ENCODE data around the gene TP73.

The TP73 gene

DNA sequence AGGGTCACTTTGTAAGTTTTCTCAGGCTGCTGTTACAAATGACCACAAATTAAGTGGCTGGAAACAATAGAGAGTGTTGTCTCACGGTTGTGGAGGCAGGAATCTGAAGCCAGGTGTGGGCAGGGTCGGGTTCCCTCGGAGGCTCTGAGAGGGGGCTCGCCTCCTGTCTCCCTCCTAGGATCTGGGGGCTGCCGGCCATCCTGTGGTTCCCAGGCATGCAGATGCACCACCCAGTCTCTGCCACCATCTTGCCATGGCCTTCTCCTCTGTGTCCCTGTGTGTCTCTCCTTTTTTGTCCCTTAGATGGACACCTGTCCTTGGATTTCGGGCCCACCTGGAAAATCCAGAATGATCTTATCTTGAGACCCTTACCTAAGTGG lies 4.8 kb downstream of the TP73 start:
- no peaks in the 10 kb centered on the region for H4K20me1 ChIP-seq (ENCODE audit: control insufficient read depth, insufficient read depth, low read depth, low read length)
- H3K27ac ChIP-seq (ENCODE audit: low read depth, low read length): no peak overlapping the region
- H3K27me3 ChIP-seq (ENCODE audit: control insufficient read depth, low read length): no peaks in the 10 kb centered on the region
- peaks cover 89% of the 10 kb centered on the region for H3K79me2 ChIP-seq (ENCODE audit: control insufficient read depth, low read length)
- no peaks in the 10 kb centered on the region for H3K9me2 ChIP-seq (replicated peaks; ENCODE audit: control insufficient read depth, low read length)
- H3K4me2 ChIP-seq (ENCODE audit: low read length): no peak overlapping the region
- no peaks in the 10 kb centered on the region; the same call in 1 of the 2 replicates for H3K36me3 ChIP-seq (ENCODE audit: control insufficient read depth, low read length)
- peaks cover 5% of the 10 kb centered on the region; the same call in 1 of the 2 replicates for H3F3A ChIP-seq (ENCODE audit: control insufficient read depth, insufficient read depth)
- no peaks in the 10 kb centered on the region for H3K9me3 ChIP-seq (ENCODE audit: control insufficient read depth, insufficient read depth, low read length)
- H3K4me1 ChIP-seq (ENCODE audit: control insufficient read depth, low read length): peaks cover 80% of the 10 kb centered on the region
- no peak overlapping the region for H3K4me3 ChIP-seq (ENCODE audit: low read length)
- no peak for TF ChIP-seq CTCF (IDR thresholded peaks at IDR 0.05; ENCODE audit: low read depth, low read length, poor library complexity, severe bottlenecking)
- no peak for TF ChIP-seq EZH2phosphoT487 (IDR thresholded peaks at IDR 0.05; ENCODE audit: borderline replicate concordance, low read length)

DNA sequence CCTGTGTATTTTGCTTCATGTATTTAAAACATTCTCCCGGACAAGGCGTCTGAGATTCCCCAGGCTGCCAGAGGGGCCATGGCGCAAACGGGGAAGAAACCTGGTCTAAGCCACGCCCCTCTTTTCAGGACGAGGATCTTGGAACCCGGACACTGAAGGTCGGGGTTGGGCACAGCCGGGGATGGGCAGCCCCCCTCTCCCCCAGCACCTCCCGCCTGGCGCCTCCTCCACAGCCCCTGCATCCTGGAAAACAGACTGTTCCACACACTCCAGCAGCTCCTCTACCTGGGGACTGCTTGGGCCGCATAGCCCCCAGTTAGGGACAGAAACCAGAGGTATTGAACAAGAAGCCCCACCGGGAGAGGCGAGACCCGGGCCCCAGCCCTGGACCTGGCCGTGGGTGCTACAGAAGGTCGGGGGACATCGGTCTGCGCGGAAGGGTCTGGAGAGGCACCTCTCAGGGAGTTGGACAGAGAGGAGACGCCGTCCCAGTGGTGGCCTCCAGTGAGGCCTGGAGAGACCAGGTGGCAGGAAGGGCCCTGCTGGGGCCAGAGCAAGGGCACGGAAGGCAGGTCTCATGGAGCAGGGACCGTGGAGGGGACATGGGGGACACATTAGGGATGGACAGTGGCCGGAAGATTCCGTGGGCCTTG lies 5.4 kb downstream of the TP73 start:
- Histone ChIP-seq H3K4me2 (ENCODE audit: low read length) (no peak overlapping the region), H3K9me2 (replicated peaks; ENCODE audit: control insufficient read depth, low read length) (no peaks in the 10 kb centered on the region), H3F3A (ENCODE audit: control insufficient read depth, insufficient read depth) (peaks cover 5% of the 10 kb centered on the region; the same call in 1 of the 2 replicates), H3K9me3 (ENCODE audit: control insufficient read depth, insufficient read depth, low read length) (no peaks in the 10 kb centered on the region), H4K20me1 (ENCODE audit: control insufficient read depth, insufficient read depth, low read depth, low read length) (no peaks in the 10 kb centered on the region), H3K27ac (ENCODE audit: low read depth, low read length) (no peak overlapping the region), H3K79me2 (ENCODE audit: control insufficient read depth, low read length) (peaks cover 93% of the 10 kb centered on the region), H3K27me3 (ENCODE audit: control insufficient read depth, low read length) (no peaks in the 10 kb centered on the region), H3K36me3 (ENCODE audit: control insufficient read depth, low read length) (no peaks in the 10 kb centered on the region; the same call in 1 of the 2 replicates), H3K4me3 (ENCODE audit: low read length) (no peak overlapping the region), H3K4me1 (ENCODE audit: control insufficient read depth, low read length) (peaks cover 86% of the 10 kb centered on the region)
- TF ChIP-seq EZH2phosphoT487 (IDR thresholded peaks at IDR 0.05; ENCODE audit: borderline replicate concordance, low read length) (no peak), CTCF (IDR thresholded peaks at IDR 0.05; ENCODE audit: low read depth, low read length, poor library complexity, severe bottlenecking) (no peak)

DNA sequence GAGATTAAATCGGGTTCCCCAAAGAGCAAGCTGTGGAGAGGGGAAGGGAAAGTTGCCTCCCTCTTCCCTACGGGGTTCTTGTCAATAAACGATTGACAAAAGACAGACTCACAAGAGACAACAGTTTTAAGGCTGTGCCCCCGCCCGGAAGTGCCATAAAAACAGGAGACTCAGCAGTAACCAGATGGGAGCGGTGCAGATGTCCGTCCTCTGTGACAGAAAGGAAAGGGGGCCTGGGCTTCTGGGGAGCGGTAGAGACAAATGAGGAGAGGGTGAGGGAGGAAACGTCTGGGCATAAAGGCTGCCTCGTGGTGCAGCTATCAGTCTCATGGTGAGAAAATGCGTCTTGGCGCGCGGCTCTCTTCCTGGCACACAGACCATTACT lies 5.9 kb downstream of the TP73 start:
- peaks cover 90% of the 10 kb centered on the region for H3K4me1 ChIP-seq (ENCODE audit: control insufficient read depth, low read length)

More for the DNA sequence above, 5.9 kb downstream of the TP73 start:
- H3K9me3 ChIP-seq (ENCODE audit: control insufficient read depth, insufficient read depth, low read length): no peaks in the 10 kb centered on the region
- H3K27me3 ChIP-seq (ENCODE audit: control insufficient read depth, low read length): no peaks in the 10 kb centered on the region
- no peak overlapping the region for H3K27ac ChIP-seq (ENCODE audit: low read depth, low read length)
- H3K79me2 ChIP-seq (ENCODE audit: control insufficient read depth, low read length): peaks cover 93% of the 10 kb centered on the region
- no peak overlapping the region for H3K4me2 ChIP-seq (ENCODE audit: low read length)
- H3K9me2 ChIP-seq (replicated peaks; ENCODE audit: control insufficient read depth, low read length): no peaks in the 10 kb centered on the region
- TF ChIP-seq EZH2phosphoT487 (IDR thresholded peaks at IDR 0.05; ENCODE audit: borderline replicate concordance, low read length) (no peak), CTCF (IDR thresholded peaks at IDR 0.05; ENCODE audit: low read depth, low read length, poor library complexity, severe bottlenecking) (no peak)
- no peaks in the 10 kb centered on the region; the same call in 1 of the 2 replicates for H3K36me3 ChIP-seq (ENCODE audit: control insufficient read depth, low read length)
- H4K20me1 ChIP-seq (ENCODE audit: control insufficient read depth, insufficient read depth, low read depth, low read length): no peaks in the 10 kb centered on the region
- no peak overlapping the region for H3K4me3 ChIP-seq (ENCODE audit: low read length)
- peaks cover 4% of the 10 kb centered on the region; the same call in 1 of the 2 replicates for H3F3A ChIP-seq (ENCODE audit: control insufficient read depth, insufficient read depth)

Data from DOHH2 (cell line).